BLaER1 treated with 17β-estradiol and CSF1 and Interleukin-3, amounts not matched to agents 10 nM and 100 nM (cell line): ENCODE results near the gene PDE7B.

Experiments used
- H3K27ac ChIP-seq, 11 experiments: shearing (Covaris generic); formaldehyde crosslinking; 2 replicates each; pipeline ENCODE4 v1.8.1; 2022
- H3K27me3 ChIP-seq, 11 experiments: shearing (Covaris generic); formaldehyde crosslinking; 2 replicates each; pipeline ENCODE4 v1.8.1; 2022
- H3K36me3 ChIP-seq, 11 experiments: shearing (Covaris generic); formaldehyde crosslinking; 2 replicates each; pipeline ENCODE4 v1.8.1; 2022
- H3K4me1 ChIP-seq, 10 experiments: shearing (Covaris generic); formaldehyde crosslinking; 2 replicates each; pipeline ENCODE4 v1.8.1; 2022
- H3K4me2 ChIP-seq, 11 experiments: shearing (Covaris generic); formaldehyde crosslinking; 2 replicates each; pipeline ENCODE4 v1.8.1; 2022
- H3K4me3 ChIP-seq, 10 experiments: shearing (Covaris generic); formaldehyde crosslinking; 2 replicates each; pipeline ENCODE4 v1.8.1; 2022
- H3K9ac ChIP-seq, 11 experiments: shearing (Covaris generic); formaldehyde crosslinking; 2 replicates each; pipeline ENCODE4 v1.8.1; 2022
- H3K9me3 ChIP-seq, 11 experiments: shearing (Covaris generic); formaldehyde crosslinking; replicated peaks in 1 of 11; 2 replicates each; pipeline ENCODE4 v1.8.1; 2022
- H4K20me1 ChIP-seq, 11 experiments: shearing (Covaris generic); formaldehyde crosslinking; 2 replicates each; pipeline ENCODE4 v1.8.1; 2022
- Cebpa-rat ChIP-seq, 11 experiments: shearing (Covaris generic); IDR thresholded peaks; 2 replicates each; pipeline ENCODE4 v1.8.1; 2022

Gene PDE7B

DNA sequence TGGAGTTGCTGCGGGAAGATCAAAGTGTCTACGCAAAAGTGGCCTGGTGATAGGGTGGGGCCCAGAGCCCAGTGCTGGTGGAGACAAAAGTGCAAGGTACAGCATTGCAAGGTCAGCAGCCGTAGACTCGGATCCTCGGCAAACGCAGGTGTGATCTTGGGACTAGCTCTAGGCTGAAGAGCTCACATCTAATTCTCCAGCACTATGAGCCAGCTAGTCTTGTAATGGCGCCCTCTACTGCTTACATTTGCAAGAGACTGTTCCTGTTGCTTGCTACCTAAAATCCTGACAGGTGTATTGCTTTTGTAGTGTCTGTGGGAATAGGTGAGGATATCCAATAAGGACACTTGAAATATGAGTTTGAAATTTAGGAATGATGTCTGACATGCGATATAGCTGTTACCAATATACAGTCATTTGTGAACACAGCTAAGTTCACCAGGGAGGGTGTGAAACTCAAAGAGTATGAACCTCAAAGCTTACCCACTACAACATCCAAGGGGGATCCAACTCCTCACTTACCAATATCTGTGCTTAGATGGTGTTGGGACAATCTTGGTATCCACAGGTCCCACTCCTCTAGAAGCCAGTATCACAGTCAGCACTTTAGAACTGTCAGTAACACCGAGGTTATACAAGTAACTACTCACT is 58.4 kb downstream of the PDE7B start:
- Histone ChIP-seq H3K27me3 (no peaks in the 10 kb centered on the region), H3K9me3 (no peaks in the 10 kb centered on the region), H3K4me1 (no peaks in the 10 kb centered on the region), H4K20me1 (no peaks in the 10 kb centered on the region), H3K27ac (no peak overlapping the region), H3K4me3 (no peak overlapping the region), H3K9ac (no peak overlapping the region), H3K4me2 (no peak overlapping the region), H3K36me3 (no peaks in the 10 kb centered on the region)
- TF ChIP-seq Cebpa-rat (IDR thresholded peaks at IDR 0.05), result no peak

DNA sequence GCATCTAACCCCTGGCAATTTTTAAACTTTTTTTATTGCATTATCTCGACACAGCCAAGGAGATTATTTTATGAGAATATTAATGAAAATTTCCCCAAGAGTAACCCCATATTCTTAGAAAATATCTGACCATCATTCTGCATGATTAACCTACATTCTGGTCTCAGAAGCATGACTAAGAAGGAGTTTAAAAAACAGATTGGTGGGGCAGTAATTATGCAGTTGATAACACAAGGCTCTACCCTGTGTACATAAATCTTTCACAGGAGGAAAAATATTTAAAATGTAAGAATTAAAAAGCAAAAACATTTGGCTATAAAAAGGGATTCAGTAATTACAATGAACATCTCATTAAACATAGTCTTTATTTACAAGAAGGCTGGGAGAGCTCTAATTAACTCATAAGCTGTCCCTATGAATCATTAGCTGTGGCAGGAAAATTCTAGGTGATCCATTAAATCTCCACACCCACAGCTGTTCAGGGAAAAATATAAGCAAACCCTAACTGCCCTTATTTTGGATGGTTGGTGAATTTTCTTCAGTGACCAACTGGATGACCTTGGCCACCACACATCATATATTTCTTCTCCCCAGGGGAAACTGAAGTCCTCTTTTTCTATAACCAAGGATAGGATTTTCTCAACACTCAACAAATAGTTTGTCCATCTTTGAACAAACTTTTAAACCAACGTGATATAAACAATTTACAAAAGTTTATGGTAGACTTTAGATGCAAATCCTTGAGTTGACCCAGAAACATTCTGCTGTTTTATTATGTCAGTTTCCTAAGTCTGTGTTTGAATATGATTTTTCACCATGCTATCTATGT is 59.5 kb downstream of the PDE7B start:
- Histone ChIP-seq H3K27me3 (no peaks in the 10 kb centered on the region), H4K20me1 (no peaks in the 10 kb centered on the region), H3K36me3 (no peaks in the 10 kb centered on the region), H3K9ac (no peak overlapping the region), H3K9me3 (no peaks in the 10 kb centered on the region), H3K4me2 (no peak overlapping the region), H3K27ac (no peak overlapping the region), H3K4me1 (no peaks in the 10 kb centered on the region), H3K4me3 (no peak overlapping the region)
- no peak for TF ChIP-seq Cebpa-rat (IDR thresholded peaks at IDR 0.05)

DNA sequence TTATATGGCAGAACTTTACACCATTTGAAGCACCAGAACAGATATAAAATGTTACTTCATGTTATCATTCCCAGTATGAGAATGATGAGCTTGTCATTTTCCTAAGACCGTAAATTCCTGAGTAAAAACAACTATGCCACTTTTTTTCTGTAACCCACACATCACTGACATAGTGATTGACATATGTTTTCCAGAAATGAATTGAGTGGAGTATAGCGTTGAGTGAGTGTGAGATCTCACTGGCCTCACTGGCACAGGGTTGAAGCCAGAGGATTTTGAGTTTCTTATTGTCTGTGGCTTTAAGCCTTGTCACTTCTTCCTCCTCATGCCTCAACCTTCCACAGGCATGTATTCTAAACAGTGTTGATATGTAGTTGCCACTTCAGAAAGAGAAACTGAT is 62.3 kb downstream of the PDE7B start:
- no peaks in the 10 kb centered on the region for H3K36me3 ChIP-seq
- no peak overlapping the region for H3K4me2 ChIP-seq
- H3K4me1 ChIP-seq, result no peaks in the 10 kb centered on the region
- no peaks in the 10 kb centered on the region for H3K27me3 ChIP-seq
- H4K20me1 ChIP-seq, result no peaks in the 10 kb centered on the region
- H3K27ac ChIP-seq, result no peak overlapping the region
- TF ChIP-seq Cebpa-rat (IDR thresholded peaks at IDR 0.05), result no peak
- H3K9ac ChIP-seq, result no peak overlapping the region
- H3K9me3 ChIP-seq, result no peaks in the 10 kb centered on the region
- H3K4me3 ChIP-seq, result no peak overlapping the region

DNA sequence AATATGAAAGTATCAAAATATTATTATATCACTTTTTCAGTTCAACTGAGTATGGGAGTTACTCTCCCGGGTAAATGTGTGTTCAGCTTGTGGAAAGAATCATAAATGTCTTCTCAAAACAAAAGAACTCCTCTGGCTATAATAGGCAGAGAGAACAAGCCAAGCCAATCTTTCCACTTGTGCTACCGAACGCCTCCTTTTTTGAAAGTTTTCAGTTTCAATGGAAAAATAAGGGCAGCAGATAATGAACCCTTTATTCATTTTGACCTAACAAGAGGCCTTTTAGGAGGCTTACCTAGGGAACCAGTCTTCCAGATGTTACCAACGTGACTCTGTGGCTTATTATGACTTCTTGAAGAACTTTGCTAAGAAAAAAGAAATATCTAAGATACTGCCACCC is 67.5 kb downstream of the PDE7B start:
- no peaks in the 10 kb centered on the region for H4K20me1 ChIP-seq
- no peak for TF ChIP-seq Cebpa-rat (IDR thresholded peaks at IDR 0.05)
- peaks cover 3 to 16% (median 7%) of the 10 kb centered on the region in 10 experiments; a peak in 16 of 20 replicates for H3K4me1 ChIP-seq
- H3K27me3 ChIP-seq, result no peaks in the 10 kb centered on the region
- no peaks in the 10 kb centered on the region for H3K36me3 ChIP-seq
- no peak overlapping the region for H3K9ac ChIP-seq
- no peak overlapping the region for H3K27ac ChIP-seq
- H3K4me2 ChIP-seq, result no peak overlapping the region
- H3K9me3 ChIP-seq, result no peaks in the 10 kb centered on the region
- H3K4me3 ChIP-seq, result no peak overlapping the region

DNA sequence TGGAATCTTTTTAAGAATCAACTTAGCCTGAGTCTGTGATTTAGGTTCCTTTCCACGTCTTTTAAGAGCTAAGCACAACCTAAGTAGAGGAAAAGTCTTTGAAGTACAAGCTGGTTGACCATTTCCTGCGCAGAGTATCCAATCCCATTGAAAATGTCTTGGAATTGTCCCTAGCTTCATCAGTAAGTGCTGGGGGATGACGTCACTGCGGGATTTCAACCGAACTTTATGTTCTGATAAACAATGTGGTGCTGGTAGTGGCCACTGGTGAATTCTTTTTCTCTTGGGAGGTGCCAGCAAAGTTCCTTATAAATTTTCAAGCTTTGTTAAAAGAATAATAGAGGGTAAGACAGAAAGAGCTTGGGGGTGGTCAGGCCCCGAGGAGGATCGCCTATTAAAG is 69.2 kb downstream of the PDE7B start:
- H3K4me2 ChIP-seq, result peak overlapping the region in 1 of 11 experiments; percentile 16; a peak in 1 of 22 replicates
- no peaks in the 10 kb centered on the region for H3K9me3 ChIP-seq
- no peak for TF ChIP-seq Cebpa-rat (IDR thresholded peaks at IDR 0.05)
- H3K27me3 ChIP-seq, result no peaks in the 10 kb centered on the region
- H3K4me1 ChIP-seq, result peaks cover 3 to 16% (median 7%) of the 10 kb centered on the region in 10 experiments; a peak in 16 of 20 replicates
- no peak overlapping the region for H3K9ac ChIP-seq
- H3K4me3 ChIP-seq, result no peak overlapping the region
- H3K36me3 ChIP-seq, result no peaks in the 10 kb centered on the region
- H3K27ac ChIP-seq, result no peak overlapping the region
- no peaks in the 10 kb centered on the region for H4K20me1 ChIP-seq

DNA sequence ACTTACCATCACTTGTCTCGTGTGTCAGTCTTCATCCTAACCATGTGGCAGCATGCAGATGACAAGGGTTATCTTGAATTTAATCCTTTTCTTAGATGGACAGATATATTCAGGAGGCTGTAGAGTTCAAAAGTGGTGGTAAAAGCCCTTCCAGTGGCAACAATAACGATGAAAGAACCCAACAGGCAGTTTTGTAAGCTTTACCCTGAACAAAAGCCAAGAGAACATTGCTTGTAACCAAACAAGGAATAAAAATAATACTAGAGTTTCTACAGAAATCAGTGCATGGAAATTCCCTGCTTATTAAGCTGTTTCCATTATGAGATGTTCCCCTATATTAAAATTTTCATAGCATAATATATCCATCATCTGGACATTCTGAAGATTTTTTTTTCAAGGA is 69.7 kb downstream of the PDE7B start:
- Histone ChIP-seq H3K27ac (no peak overlapping the region), H3K9me3 (peaks cover 0 to under 1% (median 0%) of the 10 kb centered on the region in 11 experiments; a peak in 1 of 22 replicates), H3K4me3 (no peak overlapping the region), H3K36me3 (no peaks in the 10 kb centered on the region), H3K27me3 (no peaks in the 10 kb centered on the region), H3K4me2 (peak overlapping the region in 2 of 11 experiments; percentile 16 to 32; a peak in 1 of 22 replicates), H3K4me1 (peaks cover 3 to 16% (median 7%) of the 10 kb centered on the region in 10 experiments; a peak in 16 of 20 replicates), H3K9ac (no peak overlapping the region), H4K20me1 (no peaks in the 10 kb centered on the region)
- TF ChIP-seq Cebpa-rat (IDR thresholded peaks at IDR 0.05), result no peak

DNA sequence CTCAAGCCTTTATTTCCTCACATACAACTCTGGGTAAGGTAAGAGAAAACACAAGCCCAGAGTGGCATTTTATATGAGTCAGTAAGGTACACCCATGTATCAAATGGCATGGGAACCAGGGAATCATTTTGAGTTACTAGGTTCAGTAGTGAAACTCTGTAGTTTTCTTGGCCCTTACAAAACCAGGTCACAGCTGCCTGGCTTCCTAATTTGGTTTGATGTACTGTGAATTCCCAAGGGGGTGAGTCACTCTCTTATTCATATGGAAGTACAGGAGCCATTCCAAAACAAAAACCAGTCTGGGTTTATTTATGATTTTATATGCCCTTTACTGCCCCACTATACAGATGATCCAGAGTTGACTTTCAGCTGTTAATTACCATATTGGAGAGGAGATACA is 70.7 kb downstream of the PDE7B start:
- TF ChIP-seq Cebpa-rat (IDR thresholded peaks at IDR 0.05), result no peak
- H3K27ac ChIP-seq, result no peak overlapping the region
- H3K36me3 ChIP-seq, result no peaks in the 10 kb centered on the region
- peaks cover 3 to 16% (median 7%) of the 10 kb centered on the region in 10 experiments; a peak in 16 of 20 replicates for H3K4me1 ChIP-seq
- H3K9ac ChIP-seq, result no peak overlapping the region
- no peak overlapping the region for H3K4me3 ChIP-seq
- peaks cover 0 to 3% (median 0%) of the 10 kb centered on the region in 11 experiments; a peak in 1 of 22 replicates for H3K9me3 ChIP-seq
- H3K4me2 ChIP-seq, result peak overlapping the region in 9 of 11 experiments; percentile 3 to 48 (median 13); a peak in 7 of 22 replicates
- no peaks in the 10 kb centered on the region for H3K27me3 ChIP-seq
- no peaks in the 10 kb centered on the region for H4K20me1 ChIP-seq

DNA sequence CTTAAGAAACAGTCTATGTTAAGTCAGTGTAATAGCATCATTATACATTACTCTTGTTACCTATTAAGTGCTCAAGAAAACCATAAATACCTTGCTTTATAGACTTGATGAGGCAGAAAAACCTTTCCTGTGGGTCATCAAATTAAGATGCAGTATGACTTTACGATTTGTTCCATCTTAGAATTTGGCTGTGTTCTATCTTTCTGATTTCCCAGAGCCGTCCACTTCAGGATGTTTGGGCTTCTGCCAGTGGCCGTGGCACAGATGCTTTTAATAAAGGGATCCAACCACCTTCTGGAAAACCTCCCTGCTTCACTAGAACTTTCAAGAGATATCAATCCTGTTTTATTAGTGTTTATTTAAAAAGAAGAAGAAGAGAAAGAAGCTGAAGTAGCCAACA is 71.2 kb downstream of the PDE7B start:
- Histone ChIP-seq H3K9me3 (peaks cover 0 to 3% (median 0%) of the 10 kb centered on the region in 11 experiments; a peak in 1 of 22 replicates), H3K27ac (no peak overlapping the region), H3K36me3 (no peaks in the 10 kb centered on the region), H4K20me1 (no peaks in the 10 kb centered on the region), H3K27me3 (no peaks in the 10 kb centered on the region), H3K4me2 (peak overlapping the region in 1 of 11 experiments; percentile 48; a peak in 1 of 22 replicates), H3K9ac (no peak overlapping the region), H3K4me3 (no peak overlapping the region), H3K4me1 (peaks cover 3 to 16% (median 7%) of the 10 kb centered on the region in 10 experiments; a peak in 16 of 20 replicates)
- no peak for TF ChIP-seq Cebpa-rat (IDR thresholded peaks at IDR 0.05)

DNA sequence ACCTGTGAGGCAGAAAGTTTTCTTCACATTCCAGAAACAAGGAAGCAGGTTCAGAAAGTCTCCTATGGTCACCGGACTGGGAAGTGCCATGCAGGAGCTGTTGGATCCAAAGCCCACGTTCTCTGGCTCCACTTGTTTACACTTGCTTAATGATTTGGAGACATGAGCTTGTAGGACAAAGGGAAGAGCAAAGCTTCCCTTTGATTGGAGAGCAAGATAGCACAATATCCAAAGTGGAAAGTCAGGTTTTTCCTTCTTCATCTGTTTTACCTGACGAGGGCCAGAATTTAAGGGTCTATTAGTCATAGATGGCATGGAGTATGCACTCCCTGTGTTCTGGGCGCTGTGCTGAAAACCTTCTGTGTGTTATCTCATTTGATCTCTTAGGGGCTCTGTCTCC is 81.2 kb downstream of the PDE7B start:
- Histone ChIP-seq H4K20me1 (no peaks in the 10 kb centered on the region), H3K9ac (no peak overlapping the region), H3K4me2 (no peak overlapping the region), H3K36me3 (no peaks in the 10 kb centered on the region), H3K4me3 (no peak overlapping the region), H3K27ac (no peak overlapping the region), H3K27me3 (no peaks in the 10 kb centered on the region), H3K9me3 (peaks cover 0 to 12% (median 9%) of the 10 kb centered on the region in 11 experiments; a peak in 11 of 22 replicates), H3K4me1 (no peaks in the 10 kb centered on the region)
- no peak for TF ChIP-seq Cebpa-rat (IDR thresholded peaks at IDR 0.05)
